Calu3 (cell line): Measurements from ENCODE around the gene PLAAT1. TPM values are rescaled to one million over a fixed set of nuclear protein-coding genes. Genes with fewer than 3 reads are reported as not detected.

Experiments used
- BruUV-seq: library from RNA; stranded (reverse); fragments of 400-500 nt; replicated peaks from 2 replicates; lab custom pipeline; 2021; lab: Mats Ljungman, UMichigan
- CTCF ChIA-PET: fragments of 300-600 bp; sonication (Branson Sonifier 250); formaldehyde crosslinking; loops from one replicate; lab custom pipeline; 2022; ENCODE audit warnings: antibody characterized with exemption; lab: Charles Lee
- DNase-seq: peaks from one replicate; pipeline ENCODE4 v3.0.0; 2022
- H3K27ac Mint-ChIP-seq: one replicate; pipeline ENCODE4 v1.8.0; 2022; ENCODE audit warnings: mixed read lengths; ENCODE audit not compliant: unreplicated experiment
- H3K27me3 Mint-ChIP-seq: one replicate; pipeline ENCODE4 v1.8.0; 2022; ENCODE audit warnings: mixed read lengths; ENCODE audit not compliant: unreplicated experiment
- H3K36me3 Mint-ChIP-seq: one replicate; pipeline ENCODE4 v1.8.0; 2022; ENCODE audit warnings: mild to moderate bottlenecking, moderate library complexity, mixed read lengths; ENCODE audit not compliant: insufficient read depth, unreplicated experiment
- H3K4me1 Mint-ChIP-seq: one replicate; pipeline ENCODE4 v1.8.0; 2022; ENCODE audit warnings: mild to moderate bottlenecking, low read depth, mixed read lengths; ENCODE audit not compliant: unreplicated experiment
- H3K4me3 Mint-ChIP-seq: one replicate; pipeline ENCODE4 v1.8.0; 2022; ENCODE audit warnings: mild to moderate bottlenecking, low read depth, moderate library complexity, mixed read lengths; ENCODE audit not compliant: unreplicated experiment
- H3K9me3 Mint-ChIP-seq: one replicate; pipeline ENCODE4 v1.8.0; 2022; ENCODE audit warnings: low read depth, mixed read lengths; ENCODE audit not compliant: unreplicated experiment
- CTCF ChIP-seq: fragments of 200-600 bp; IDR thresholded peaks from one replicate; pipeline ENCODE4 v1.8.0; 2022; ENCODE audit warnings: antibody characterized with exemption; ENCODE audit not compliant: unreplicated experiment
- intact Hi-C: fragments of 100-400 bp; cut with micrococcal nuclease; formaldehyde crosslinking; loops from one replicate; pipeline ENCODE4 v1.10.0; 2022; ENCODE audit not compliant: unreplicated experiment
- total RNA-seq: library from RNA; stranded (reverse); gene quantifications from 2 replicates; pipeline ENCODE4 v1.2.3, GENCODE V29; 2022

The PLAAT1 gene
- total RNA-seq, 1 experiment from 2014 or later: 7.3 TPM

GRCh38 chr3:193229851-193230420 lies 11.1 kb upstream of the PLAAT1 start:
- BruUV-seq: no TSS peak
- intact Hi-C loops: no loop called here
- TF ChIP-seq CTCF: no peak
- no peaks in the 10 kb centered on the region for H3K27me3 Mint-ChIP-seq
- no peak overlapping the region for H3K27ac Mint-ChIP-seq
- DNase-seq: no peak
- H3K4me1 Mint-ChIP-seq: peaks cover 8% of the 10 kb centered on the region
- CTCF ChIA-PET: interaction anchor here (0.6 to 1.9 kb wide), 2 partner anchors 11 to 473 kb away, joined by 4 read pairs; partner anchors contain the start of gene PLAAT1
- H3K36me3 Mint-ChIP-seq: no peaks in the 10 kb centered on the region
- H3K4me3 Mint-ChIP-seq: no peak overlapping the region
- H3K9me3 Mint-ChIP-seq: no peaks in the 10 kb centered on the region

- no peak for TF ChIP-seq CTCF
- Mint-ChIP-seq H3K9me3 (no peaks in the 10 kb centered on the region), H3K36me3 (no peaks in the 10 kb centered on the region), H3K27ac (no peak overlapping the region), H3K4me3 (no peak overlapping the region), H3K27me3 (no peaks in the 10 kb centered on the region), H3K4me1 (peaks cover 5% of the 10 kb centered on the region)
- DNase-seq: no peak
- intact Hi-C loops: no loop called here
- CTCF ChIA-PET: interaction anchor here (0.6 kb wide), 1 partner anchor 474 kb away, joined by 4 read pairs; no protein-coding TSS in a partner anchor
- BruUV-seq: no TSS peak
Observed at GRCh38 chr3:193230610-193231009, 10.4 kb upstream of the PLAAT1 start.

GRCh38 chr3:193231201-193231600 lies 9.8 kb upstream of the PLAAT1 start:
- intact Hi-C loops: no loop called here
- no peaks in the 10 kb centered on the region for H3K36me3 Mint-ChIP-seq
- H3K4me1 Mint-ChIP-seq: no peaks in the 10 kb centered on the region
- DNase-seq: no peak
- no TSS peak for BruUV-seq
- no peaks in the 10 kb centered on the region for H3K27me3 Mint-ChIP-seq
- CTCF ChIA-PET: interaction anchor here (0.6 to 0.7 kb wide), 2 partner anchors 9 to 1253 kb away, joined by 3 read pairs; no protein-coding TSS in a partner anchor
- H3K4me3 Mint-ChIP-seq: no peak overlapping the region
- no peak overlapping the region for H3K27ac Mint-ChIP-seq
- no peaks in the 10 kb centered on the region for H3K9me3 Mint-ChIP-seq
- TF ChIP-seq CTCF: no peak

GRCh38 chr3:193236599-193236998 lies 4.4 kb upstream of the PLAAT1 start:
- no peak for DNase-seq
- Mint-ChIP-seq H3K27me3 (no peaks in the 10 kb centered on the region), H3K27ac (no peak overlapping the region), H3K36me3 (peaks cover 16% of the 10 kb centered on the region), H3K4me1 (no peaks in the 10 kb centered on the region), H3K4me3 (no peak overlapping the region), H3K9me3 (no peaks in the 10 kb centered on the region)
- CTCF ChIA-PET: no interaction called here
- intact Hi-C loops: no loop called here
- TF ChIP-seq CTCF: no peak
- no TSS peak for BruUV-seq
